Activated CD8-positive, alpha-beta memory T cell treated with anti-CD3 and anti-CD28 coated beads for 36 hours (primary cell): ENCODE data around the gene SUOX. TPM values are rescaled to one million over a fixed set of nuclear protein-coding genes. Genes with fewer than 3 reads are reported as not detected.
"Not testable (repeated sequence)": the region's sequence is repeated elsewhere in the genome, so short reads cannot be mapped to it uniquely, and the experiment has no call there.

Experiments used
- CTCF ChIA-PET: fragments of 350-600 bp; sonication (Branson Sonifier 250); formaldehyde crosslinking; loops from one replicate; lab custom pipeline; 2021; ENCODE audit warnings: antibody characterized with exemption; lab: Charles Lee
- POLR2A ChIA-PET: fragments of 350-600 bp; sonication (Branson Sonifier 250); formaldehyde crosslinking; loops from one replicate; lab custom pipeline; 2021; ENCODE audit warnings: antibody characterized with exemption; lab: Charles Lee
- total RNA-seq, 2 experiments: library from RNA; stranded (reverse); gene quantifications; one replicate each; pipeline ENCODE4 v1.2.3, GENCODE V29; 2021

Gene SUOX
- total RNA-seq, 2 experiments from 2014 or later: 2.7 TPM

- CTCF ChIA-PET: interaction anchor here (0.9 kb wide), 1 partner anchor 13 kb away, joined by 3 read pairs; no protein-coding TSS in a partner anchor
- POLR2A ChIA-PET: interaction anchor here (0.5 kb wide), 1 partner anchor 158 kb away, joined by 6 read pairs; no protein-coding TSS in a partner anchor
These were observed 18.7 kb upstream of the SUOX start for GRCh38 chr12:55978393-55978792.

- CTCF ChIA-PET: interaction anchor here (0.9 to 1.5 kb wide), 2 partner anchors 13 to 17 kb away, joined by 3 to 4 read pairs; no protein-coding TSS in a partner anchor
- POLR2A ChIA-PET: no interaction called here
These were observed 18.0 kb upstream of the SUOX start for GRCh38 chr12:55979069-55979468.

GRCh38 chr12:55981882-55982281 lies 15.2 kb upstream of the SUOX start:
- CTCF ChIA-PET: interaction anchor here (1.2 kb wide), 1 partner anchor 14 kb away, joined by 3 read pairs; no protein-coding TSS in a partner anchor
- POLR2A ChIA-PET: not testable (repeated sequence)

GRCh38 chr12:55982319-55982936 lies 14.6 kb upstream of the SUOX start:
- CTCF ChIA-PET: interaction anchor here (1.2 kb wide), 1 partner anchor 14 kb away, joined by 3 read pairs; no protein-coding TSS in a partner anchor
- POLR2A ChIA-PET: interaction anchor here (0.5 kb wide), 1 partner anchor 104 kb away, joined by 5 read pairs; no protein-coding TSS in a partner anchor

- POLR2A ChIA-PET: interaction anchor here (0.7 kb wide), 1 partner anchor 87 kb away, joined by 6 read pairs; no protein-coding TSS in a partner anchor
- CTCF ChIA-PET: interaction anchor here (0.6 to 0.8 kb wide), 2 partner anchors 12 to 125 kb away, joined by 3 read pairs; no protein-coding TSS in a partner anchor
These were observed 13.7 kb upstream of the SUOX start for GRCh38 chr12:55983232-55983842.

GRCh38 chr12:55984861-55985260 lies 12.2 kb upstream of the SUOX start:
- ChIA-PET POLR2A (interaction anchor here (1.2 kb wide), 1 partner anchor 11 kb away, joined by 3 read pairs; no protein-coding TSS in a partner anchor), CTCF (interaction anchor here (1.9 kb wide), 1 partner anchor 11 kb away, joined by 6 read pairs; no protein-coding TSS in a partner anchor)

GRCh38 chr12:55985341-55985740 lies 11.7 kb upstream of the SUOX start:
- ChIA-PET CTCF (interaction anchor here (1.9 kb wide), 1 partner anchor 11 kb away, joined by 6 read pairs; no protein-coding TSS in a partner anchor), POLR2A (no interaction called here)

GRCh38 chr12:55985976-55986375 lies 11.1 kb upstream of the SUOX start:
- CTCF ChIA-PET: not testable (repeated sequence)
- POLR2A ChIA-PET: interaction anchor here (0.7 kb wide), 1 partner anchor 18 kb away, joined by 3 read pairs; no protein-coding TSS in a partner anchor

GRCh38 chr12:55991110-55991509 lies 6.0 kb upstream of the SUOX start:
- ChIA-PET POLR2A (interaction anchor here (0.6 kb wide), 1 partner anchor 166 kb away, joined by 3 read pairs; no protein-coding TSS in a partner anchor), CTCF (interaction anchor here (0.6 to 1.0 kb wide), 4 partner anchors 12 to 217 kb away, joined by 3 to 5 read pairs (median 4); no protein-coding TSS in a partner anchor)

GRCh38 chr12:55993230-55993853 lies 3.7 kb upstream of the SUOX start:
- POLR2A ChIA-PET: no interaction called here

GRCh38 chr12:55995366-55995765 lies 1.7 kb upstream of the SUOX start:
- POLR2A ChIA-PET: interaction anchor here (1.3 kb wide), 1 partner anchor 49 kb away, joined by 3 read pairs; no protein-coding TSS in a partner anchor

More at GRCh38 chr12:55993230-55993853, 3.7 kb upstream of the SUOX start:
- CTCF ChIA-PET: no interaction called here

GRCh38 chr12:55996201-55996714 lies 818 bp upstream of the SUOX start:
- ChIA-PET POLR2A (interaction anchor here (0.8 to 1.3 kb wide), 3 partner anchors 23 to 108 kb away, joined by 3 to 5 read pairs (median 4); partner anchors contain the start of gene RAB5B), CTCF (interaction anchor here (0.5 to 2.9 kb wide), 34 partner anchors 11 to 1671 kb away, joined by 3 to 25 read pairs (median 4); partner anchors contain the start of genes COPZ1, DNAJC14 and ZC3H10)

More at GRCh38 chr12:55995366-55995765, 1.7 kb upstream of the SUOX start:
- CTCF ChIA-PET: interaction anchor here (0.6 to 2.9 kb wide), 24 partner anchors 11 to 165 kb away, joined by 3 to 25 read pairs (median 6); partner anchors contain the start of genes DNAJC14 and ZC3H10

GRCh38 chr12:55997535-55997859 lies 421 bp downstream of the SUOX start:
- ChIA-PET CTCF (interaction anchor here (0.7 to 2.9 kb wide), 4 partner anchors 29 to 64 kb away, joined by 3 to 25 read pairs (median 10); no protein-coding TSS in a partner anchor), POLR2A (no interaction called here)

- CTCF ChIA-PET, POLR2A ChIA-PET: not testable (repeated sequence)
These were observed 2.4 kb downstream of the SUOX start for GRCh38 chr12:55999522-55999921.

- POLR2A ChIA-PET, CTCF ChIA-PET: not testable (repeated sequence)
These were observed 3.0 kb downstream of the SUOX start for GRCh38 chr12:55999999-56000540.

- POLR2A ChIA-PET: no interaction called here
- CTCF ChIA-PET: interaction anchor here (0.7 kb wide), 1 partner anchor 312 kb away, joined by 3 read pairs; no protein-coding TSS in a partner anchor
These were observed 4.5 kb downstream of the SUOX start for GRCh38 chr12:56001487-56002100.

GRCh38 chr12:56003376-56003775 lies 6.3 kb downstream of the SUOX start:
- POLR2A ChIA-PET: not testable (repeated sequence)

GRCh38 chr12:56004211-56004610 lies 7.1 kb downstream of the SUOX start:
- CTCF ChIA-PET: no interaction called here
- POLR2A ChIA-PET: no interaction called here

More at GRCh38 chr12:56003376-56003775, 6.3 kb downstream of the SUOX start:
- CTCF ChIA-PET: interaction anchor here (0.7 kb wide), 1 partner anchor 266 kb away, joined by 3 read pairs; no protein-coding TSS in a partner anchor
